ENCODE data around the gene KRT14. TPM values are rescaled to one million over a fixed set of nuclear protein-coding genes. Genes with fewer than 3 reads are reported as not detected.

The KRT14 gene
- total and polyA plus RNA-seq, 2 of the 4 experiments (the other 2 are of a cell fraction): not detected

DNA sequence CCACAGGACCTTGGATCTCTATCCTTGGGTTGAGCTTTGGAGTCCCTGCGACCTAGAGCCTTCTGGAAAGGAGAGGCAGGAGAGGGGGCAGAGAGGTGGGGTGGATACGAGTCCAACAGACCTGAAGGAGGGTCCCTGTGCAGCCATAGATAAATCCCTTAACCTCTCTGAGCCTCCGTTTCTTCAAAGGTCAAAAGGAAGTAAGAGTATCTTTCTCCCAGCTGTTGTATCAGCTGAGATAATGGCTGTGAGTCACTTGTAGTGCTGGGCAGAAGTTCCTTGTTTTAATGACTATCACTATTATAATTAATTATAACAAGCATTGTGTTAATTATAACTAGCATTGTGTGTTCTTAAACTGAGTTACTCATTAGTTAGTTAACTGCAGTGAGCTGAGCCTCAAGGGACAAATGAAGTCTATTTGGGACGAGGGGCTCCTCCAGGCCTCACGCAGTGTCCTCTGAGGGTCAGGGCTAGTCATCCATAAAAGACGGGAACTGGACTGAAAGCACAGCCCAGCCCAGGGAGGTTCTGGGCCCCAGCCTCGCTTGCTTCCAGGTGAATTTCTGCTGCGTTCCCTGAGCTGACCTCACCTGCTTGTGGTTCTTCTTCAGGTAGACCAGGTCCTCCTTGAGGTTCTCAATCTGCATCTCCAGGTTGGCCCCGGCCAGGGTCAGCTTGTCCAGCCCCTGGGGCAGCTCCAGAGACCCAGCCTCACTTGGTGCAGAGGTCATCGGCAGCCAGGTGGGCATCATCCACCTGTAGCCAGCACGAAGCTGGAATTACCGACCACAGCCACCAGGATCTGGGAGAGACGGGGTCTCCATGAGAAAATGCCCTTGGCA, 43.4 kb upstream of the KRT14 start (continued):
- no peak for TF ChIP-seq BHLHE40 (IDR thresholded peaks at IDR 0.05; ENCODE audit: low read depth, low read length)

DNA sequence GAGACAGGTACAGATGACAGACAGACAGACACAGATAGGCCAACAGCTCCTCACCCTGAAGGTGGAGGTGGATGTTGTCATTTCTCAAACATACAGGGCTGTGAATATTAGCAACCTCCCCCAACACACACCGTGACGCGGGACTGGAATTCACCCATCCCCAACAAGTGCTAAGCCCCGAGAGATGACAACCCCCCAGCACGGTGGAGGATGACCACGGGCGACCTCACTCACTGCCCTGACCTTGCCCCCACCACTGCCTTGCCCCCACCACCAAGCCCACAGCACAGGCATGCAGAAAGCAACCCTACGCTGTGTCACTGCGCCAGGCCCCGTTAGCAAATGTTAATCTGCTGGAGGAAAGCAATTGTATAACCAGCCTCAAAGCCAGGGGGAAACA, 42.6 kb upstream of the KRT14 start:
- dilution Hi-C loops (cut with HindIII; ENCODE audit: low sequenced_read_pairs, unreplicated experiment): no loop called here
- WGBS, 2 experiments (ENCODE audit: extremely low coverage in 2 of 2, insufficient read length in 1 of 2): 86% methylated on average over 4 of the region's 10 CpGs; no CpG with 5 or more reads in 1 of the 2 experiments
- Histone ChIP-seq H4K91ac (ENCODE audit: insufficient read depth, low read depth, low read length) (no peak overlapping the region), H2BK15ac (ENCODE audit: low read depth, low read length) (no peak overlapping the region), H3K27me3 (ENCODE audit: control insufficient read depth, insufficient read depth, low read length) (peaks cover 17% of the 10 kb centered on the region), H3K4me3 (ENCODE audit: insufficient read depth, low read depth, low read length) (no peak overlapping the region), H2BK120ac (ENCODE audit: low read depth, low read length) (no peak overlapping the region), H3K36me3 (ENCODE audit: control insufficient read depth, insufficient read depth, low read length) (no peaks in the 10 kb centered on the region), H3K9me3 (ENCODE audit: control insufficient read depth, insufficient read depth, low read length) (no peaks in the 10 kb centered on the region), H3K9me1 (ENCODE audit: insufficient read depth, low read length) (peaks cover 10% of the 10 kb centered on the region), H2AFZ (replicated peaks; ENCODE audit: low read length, poor library complexity) (no peak overlapping the region), H3K14ac (replicated peaks; ENCODE audit: low read depth, low read length) (no peak overlapping the region), H3K56ac (ENCODE audit: extremely low read depth, insufficient read depth, low read length) (no peak overlapping the region), H3K18ac (ENCODE audit: low read depth, low read length) (no peak overlapping the region), H3K4ac (ENCODE audit: low read depth, low read length) (no peak overlapping the region), H3K27ac (ENCODE audit: insufficient read depth, low read length) (no peak overlapping the region), H3K4me1 (ENCODE audit: control insufficient read depth, insufficient read depth, low read length) (no peaks in the 10 kb centered on the region), H3K4me2 (ENCODE audit: low read depth, low read length) (no peak overlapping the region), H2AK9ac (replicated peaks; ENCODE audit: low read depth, low read length, poor library complexity) (no peak overlapping the region), H2BK5ac (ENCODE audit: low read depth, low read length, poor library complexity, severe bottlenecking) (no peak overlapping the region), H3K23ac (ENCODE audit: low read depth, low read length) (no peak overlapping the region), H4K5ac (ENCODE audit: low read depth, low read length) (no peak overlapping the region), H3K79me1 (ENCODE audit: low read depth in 1 of 2, low read length in 2 of 2) (no peaks in the 10 kb centered on the region), H2AK5ac (ENCODE audit: low read depth, low read length) (no peak overlapping the region), H3K9ac (ENCODE audit: low read depth, low read length) (no peak overlapping the region), H4K20me1 (ENCODE audit: insufficient read depth, low read length) (no peaks in the 10 kb centered on the region), H4K8ac (ENCODE audit: low read depth in 2 of 2, low read length in 2 of 2) (no peak overlapping the region), H2BK20ac (ENCODE audit: low read depth, low read length) (no peak overlapping the region)
- ChIA-PET POLR2A (ENCODE audit: unreplicated experiment) (no interaction called here), CTCF (no interaction called here)
- no peak for DNase-seq
- intact Hi-C loops (cut with micrococcal nuclease): no loop called here
- ATAC-seq (ENCODE audit: low read depth): no peak
- in situ Hi-C loops (cut with MboI; ENCODE audit: low sequenced_read_pairs): no loop called here
- no TSS peak for BruUV-seq (replicated peaks)
- TF ChIP-seq CHD1 (IDR thresholded peaks at IDR 0.05; ENCODE audit: low read depth, low read length): no peak
- TF ChIP-seq, protein P1, sequence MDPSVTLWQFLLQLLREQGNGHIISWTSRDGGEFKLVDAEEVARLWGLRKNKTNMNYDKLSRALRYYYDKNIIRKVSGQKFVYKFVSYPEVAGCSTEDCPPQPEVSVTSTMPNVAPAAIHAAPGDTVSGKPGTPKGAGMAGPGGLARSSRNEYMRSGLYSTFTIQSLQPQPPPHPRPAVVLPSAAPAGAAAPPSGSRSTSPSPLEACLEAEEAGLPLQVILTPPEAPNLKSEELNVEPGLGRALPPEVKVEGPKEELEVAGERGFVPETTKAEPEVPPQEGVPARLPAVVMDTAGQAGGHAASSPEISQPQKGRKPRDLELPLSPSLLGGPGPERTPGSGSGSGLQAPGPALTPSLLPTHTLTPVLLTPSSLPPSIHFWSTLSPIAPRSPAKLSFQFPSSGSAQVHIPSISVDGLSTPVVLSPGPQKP (IDR thresholded peaks at IDR 0.05; ENCODE audit: borderline replicate concordance, low read depth, low read length): no peak
- no peak for TF ChIP-seq POLR2A (IDR thresholded peaks at IDR 0.05; ENCODE audit: low read depth, low read length)
- TF ChIP-seq SMC3 (IDR thresholded peaks at IDR 0.05; ENCODE audit: low read depth, low read length): no peak
- TF ChIP-seq, protein P2, sequence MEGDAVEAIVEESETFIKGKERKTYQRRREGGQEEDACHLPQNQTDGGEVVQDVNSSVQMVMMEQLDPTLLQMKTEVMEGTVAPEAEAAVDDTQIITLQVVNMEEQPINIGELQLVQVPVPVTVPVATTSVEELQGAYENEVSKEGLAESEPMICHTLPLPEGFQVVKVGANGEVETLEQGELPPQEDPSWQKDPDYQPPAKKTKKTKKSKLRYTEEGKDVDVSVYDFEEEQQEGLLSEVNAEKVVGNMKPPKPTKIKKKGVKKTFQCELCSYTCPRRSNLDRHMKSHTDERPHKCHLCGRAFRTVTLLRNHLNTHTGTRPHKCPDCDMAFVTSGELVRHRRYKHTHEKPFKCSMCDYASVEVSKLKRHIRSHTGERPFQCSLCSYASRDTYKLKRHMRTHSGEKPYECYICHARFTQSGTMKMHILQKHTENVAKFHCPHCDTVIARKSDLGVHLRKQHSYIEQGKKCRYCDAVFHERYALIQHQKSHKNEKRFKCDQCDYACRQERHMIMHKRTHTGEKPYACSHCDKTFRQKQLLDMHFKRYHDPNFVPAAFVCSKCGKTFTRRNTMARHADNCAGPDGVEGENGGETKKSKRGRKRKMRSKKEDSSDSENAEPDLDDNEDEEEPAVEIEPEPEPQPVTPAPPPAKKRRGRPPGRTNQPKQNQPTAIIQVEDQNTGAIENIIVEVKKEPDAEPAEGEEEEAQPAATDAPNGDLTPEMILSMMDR (conservative IDR thresholded peaks at IDR 0.05; ENCODE audit: low read depth, low read length): no peak
- no peak for TF ChIP-seq RCOR1 (IDR thresholded peaks at IDR 0.05; ENCODE audit: insufficient replicate concordance, low read length)
- TF ChIP-seq RAD21 (IDR thresholded peaks at IDR 0.05; ENCODE audit: low read length): no peak
- TF ChIP-seq MXI1 (IDR thresholded peaks at IDR 0.05; ENCODE audit: borderline replicate concordance, low read depth, low read length): no peak
- no peak for TF ChIP-seq NFE2L2 (IDR thresholded peaks at IDR 0.05; ENCODE audit: low read depth, low read length)
- TF ChIP-seq MAZ (IDR thresholded peaks at IDR 0.05; ENCODE audit: borderline replicate concordance, low read depth, low read length): no peak
- no peak for TF ChIP-seq FOS (IDR thresholded peaks at IDR 0.05; ENCODE audit: low read depth, low read length)
- no peak for TF ChIP-seq BHLHE40 (IDR thresholded peaks at IDR 0.05; ENCODE audit: low read depth, low read length)
- TF ChIP-seq MAFK (IDR thresholded peaks at IDR 0.05; ENCODE audit: low read depth, low read length): no peak
- no peak for TF ChIP-seq RFX5 (IDR thresholded peaks at IDR 0.05; ENCODE audit: low read depth, low read length)

Measured in IMR-90 (cell line).